G401.6 (cell line): ENCODE measurements around the gene DCXR.

Source experiments
- FAIRE-seq: peaks from 2 replicates; lab custom pipeline; 2012; peaks lifted over from hg19 to GRCh38; lab: Jason Lieb, UNC

Gene DCXR

GRCh38 chr17:82055023-82055964, 17.8 kb upstream of the DCXR start:
- FAIRE-seq = no peak

- FAIRE-seq = no peak
Observed at GRCh38 chr17:82054351-82055022, 17.0 kb upstream of the DCXR start.

- FAIRE-seq = no peak
Observed at GRCh38 chr17:82053556-82054263, 16.2 kb upstream of the DCXR start.

GRCh38 chr17:82053130-82053529, 15.6 kb upstream of the DCXR start:
- FAIRE-seq = no peak

GRCh38 chr17:82052638-82053059, 15.2 kb upstream of the DCXR start:
- FAIRE-seq = no peak

- FAIRE-seq = no peak
Observed at GRCh38 chr17:82051776-82052637, 14.5 kb upstream of the DCXR start, which contains the start of the genes GPS1 and RFNG. Gene GPS1, plus strand, starts transcription at chr17:82051898. Its CDS starts 34 bp downstream, at chr17:82051932. Gene RFNG, minus strand, starts transcription at chr17:82051811. Its CDS starts 45 bp downstream, at chr17:82051766.

GRCh38 chr17:82050761-82051641, 13.5 kb upstream of the DCXR start:
- no peak for FAIRE-seq

GRCh38 chr17:82050152-82050760, 12.8 kb upstream of the DCXR start:
- FAIRE-seq = no peak

- no peak for FAIRE-seq
Observed at GRCh38 chr17:82049521-82049971, 12.0 kb upstream of the DCXR start.

- FAIRE-seq = no peak
Observed at GRCh38 chr17:82049106-82049505, 11.6 kb upstream of the DCXR start.

- no peak for FAIRE-seq
Observed at GRCh38 chr17:82048571-82048971, 11.1 kb upstream of the DCXR start.

- FAIRE-seq = no peak
Observed at GRCh38 chr17:82047914-82048570, 10.5 kb upstream of the DCXR start.

GRCh38 chr17:82047379-82047778, 9.9 kb upstream of the DCXR start:
- no peak for FAIRE-seq

- no peak for FAIRE-seq
Observed at GRCh38 chr17:82046903-82047302, 9.4 kb upstream of the DCXR start.

GRCh38 chr17:82045936-82046484, 8.5 kb upstream of the DCXR start:
- FAIRE-seq = no peak

GRCh38 chr17:82043507-82043906, 6.0 kb upstream of the DCXR start:
- FAIRE-seq = no peak

GRCh38 chr17:82042649-82043048, 5.2 kb upstream of the DCXR start:
- no peak for FAIRE-seq

GRCh38 chr17:82041144-82041814, 3.8 kb upstream of the DCXR start:
- FAIRE-seq = no peak
